HEK293 (cell line): ENCODE measurements around the gene TM4SF5.
A peak's percentile ranks its signal among the peaks of the same experiment; 100 is the strongest.

Source experiments
- CTCF ChIA-PET: fragments of 350-600 bp; formaldehyde crosslinking; extraction: SDS; loops from one replicate; lab custom pipeline; 2021; ENCODE audit warnings: antibody characterized with exemption; lab: Yijun Ruan, JAX
- POLR2A ChIA-PET: fragments of 300-600 bp; formaldehyde crosslinking; extraction: SDS; loops from one replicate; lab custom pipeline; 2020; ENCODE audit warnings: antibody characterized with exemption, inconsistent platforms; lab: Yijun Ruan, JAX
- H3K27ac ChIP-seq: fragments of 200-500 bp; sonication (Bioruptor generic); 2 replicates; pipeline ENCODE4 v1.5.1; 2014; ENCODE audit warnings: low read depth, low read length, control low read depth, inconsistent platforms; ENCODE audit errors: extremely low read depth
- H3K36me3 ChIP-seq, 2 experiments: fragments of 200-500 bp in 1 of 2; sonication (Bioruptor generic) in 1 of 2; 1 replicate in 1 of 2; 2 replicates in 1 of 2; pipeline ENCODE4 v1.5.1; 2014 to 2017; ENCODE audit warnings: inconsistent platforms in 2 of 2, low read length in 2 of 2; ENCODE audit not compliant: control insufficient read depth in 2 of 2, insufficient read depth in 1 of 2
- H3K4me1 ChIP-seq: fragments of 200-500 bp; sonication (Bioruptor generic); 2 replicates; pipeline ENCODE4 v1.5.1; 2014; ENCODE audit warnings: mild to moderate bottlenecking, low read length, inconsistent platforms; ENCODE audit not compliant: control insufficient read depth, insufficient read depth
- H3K4me3 ChIP-seq: 2 replicates; pipeline ENCODE4 v1.5.1; 2011; ENCODE audit warnings: low read depth, mild to moderate bottlenecking, control low read depth, low read length, moderate library complexity
- H3K9me3 ChIP-seq: fragments of 200-500 bp; sonication (Bioruptor generic); 2 replicates; pipeline ENCODE4 v1.5.1; 2014; ENCODE audit warnings: low read depth, low read length, inconsistent platforms; ENCODE audit not compliant: control insufficient read depth, insufficient read depth
- IKZF3 ChIP-seq: fragments of 450-650 bp; IDR thresholded peaks from 2 replicates; pipeline ENCODE4 v1.5.0; 2018; ENCODE audit warnings: missing biosample characterization, mild to moderate bottlenecking, missing genetic modification characterization, moderate library complexity
- SP3 ChIP-seq: fragments of 450-650 bp; formaldehyde crosslinking; IDR thresholded peaks from 2 replicates; pipeline ENCODE4 v1.5.1; 2016; ENCODE audit warnings: missing biosample characterization, missing genetic modification characterization
- TCF7L2 ChIP-seq: IDR thresholded peaks from 2 replicates; pipeline ENCODE4 v1.6.1; 2011; ENCODE audit warnings: low read depth, mild to moderate bottlenecking, inconsistent platforms, low read length, moderate library complexity, borderline replicate concordance
- TRIM28 ChIP-seq: IDR thresholded peaks from 2 replicates; pipeline ENCODE4 v1.6.1; 2011; ENCODE audit warnings: low read length, control low read depth, borderline replicate concordance
- ZBTB17 ChIP-seq: fragments of 450-650 bp; formaldehyde crosslinking; IDR thresholded peaks from 2 replicates; pipeline ENCODE4 v1.5.1; 2016; ENCODE audit warnings: missing biosample characterization, missing genetic modification characterization
- ZNF16 ChIP-seq: fragments of 450-650 bp; formaldehyde crosslinking; IDR thresholded peaks from 2 replicates; pipeline ENCODE4 v1.5.1; 2016; ENCODE audit warnings: low read depth, missing biosample characterization, missing genetic modification characterization
- ZNF175 ChIP-seq: fragments of 450-650 bp; formaldehyde crosslinking; IDR thresholded peaks from 2 replicates; pipeline ENCODE4 v1.5.1; 2016; ENCODE audit warnings: missing biosample characterization, missing genetic modification characterization
- ZNF2 ChIP-seq: fragments of 450-650 bp; formaldehyde crosslinking; IDR thresholded peaks from 2 replicates; pipeline ENCODE4 v1.5.1; 2016; ENCODE audit warnings: missing biosample characterization, missing genetic modification characterization
- ZNF223 ChIP-seq: fragments of 450-650 bp; formaldehyde crosslinking; IDR thresholded peaks from 2 replicates; pipeline ENCODE4 v1.5.1; 2016; ENCODE audit warnings: missing biosample characterization, missing genetic modification characterization
- ZNF311 ChIP-seq: fragments of 450-650 bp; formaldehyde crosslinking; IDR thresholded peaks from 2 replicates; pipeline ENCODE4 v1.5.1; 2017; ENCODE audit warnings: missing biosample characterization, missing genetic modification characterization, borderline replicate concordance
- ZNF354C ChIP-seq: fragments of 450-650 bp; formaldehyde crosslinking; IDR thresholded peaks from 2 replicates; pipeline ENCODE4 v1.5.1; 2016; ENCODE audit warnings: missing biosample characterization, missing genetic modification characterization, low read depth, borderline replicate concordance
- ZNF391 ChIP-seq: fragments of 450-650 bp; formaldehyde crosslinking; IDR thresholded peaks from 2 replicates; pipeline ENCODE4 v1.5.1; 2016; ENCODE audit warnings: low read depth, missing biosample characterization, missing genetic modification characterization, borderline replicate concordance
- ZNF571 ChIP-seq: fragments of 450-650 bp; formaldehyde crosslinking; IDR thresholded peaks from 2 replicates; pipeline ENCODE4 v1.5.0; 2017; ENCODE audit warnings: missing biosample characterization, missing genetic modification characterization
- ZNF596 ChIP-seq: fragments of 450-650 bp; IDR thresholded peaks from 2 replicates; pipeline ENCODE4 v1.5.0; 2018; ENCODE audit warnings: missing biosample characterization, mild to moderate bottlenecking, missing genetic modification characterization, moderate library complexity
- ZNF777 ChIP-seq: fragments of 450-650 bp; formaldehyde crosslinking; IDR thresholded peaks from 2 replicates; pipeline ENCODE4 v1.5.1; 2017; ENCODE audit warnings: missing biosample characterization, missing genetic modification characterization, borderline replicate concordance
- ZSCAN23 ChIP-seq: fragments of 450-650 bp; formaldehyde crosslinking; IDR thresholded peaks from 2 replicates; pipeline ENCODE4 v1.5.1; 2016; ENCODE audit warnings: missing biosample characterization, missing genetic modification characterization
- TF ChIP-seq, protein P1 (sequence below): fragments of 450-650 bp; formaldehyde crosslinking; IDR thresholded peaks from 2 replicates; pipeline ENCODE4 v1.5.1; 2017; ENCODE audit warnings: missing biosample characterization, missing genetic modification characterization
- TF ChIP-seq, protein P2 (sequence below): fragments of 450-650 bp; formaldehyde crosslinking; IDR thresholded peaks from 2 replicates; pipeline ENCODE4 v1.5.1; 2016; ENCODE audit warnings: missing biosample characterization, missing genetic modification characterization
- TF ChIP-seq, protein P3 (sequence below): fragments of 450-650 bp; formaldehyde crosslinking; IDR thresholded peaks from 2 replicates; pipeline ENCODE4 v1.5.1; 2016; ENCODE audit warnings: missing biosample characterization, missing genetic modification characterization
- TF ChIP-seq, protein P4 (sequence below): fragments of 450-650 bp; formaldehyde crosslinking; IDR thresholded peaks from 2 replicates; pipeline ENCODE4; 2016; ENCODE audit warnings: missing biosample characterization, missing genetic modification characterization

Gene TM4SF5

DNA sequence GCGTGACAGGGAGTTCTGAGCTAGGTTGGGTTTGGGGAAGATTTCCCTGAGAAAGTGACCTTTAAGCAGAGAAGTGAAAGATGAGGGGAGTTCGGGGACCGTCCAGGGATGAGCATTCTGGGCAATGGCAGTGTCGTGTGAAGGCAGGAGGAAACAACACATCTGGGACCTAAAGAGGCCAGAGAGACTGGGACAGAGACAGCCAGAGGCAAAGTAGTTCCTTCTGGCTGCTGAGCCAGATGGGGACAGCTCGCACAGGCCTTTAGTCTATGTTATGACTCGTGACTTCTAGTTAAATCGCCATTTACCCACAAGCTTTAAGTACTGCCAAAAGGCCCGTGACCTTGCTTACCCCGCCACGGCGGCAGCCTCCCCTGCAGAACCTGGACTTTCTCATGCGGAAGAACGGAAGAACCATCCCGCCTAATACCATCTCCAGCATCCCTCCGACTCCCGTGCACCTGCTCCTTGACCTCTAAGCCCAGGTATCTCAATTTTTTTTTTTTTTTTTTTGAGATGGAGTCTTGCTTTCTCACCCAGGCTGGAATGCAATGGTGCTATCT, 48.9 kb upstream of the TM4SF5 start (continued):
- TF ChIP-seq TRIM28 (no peak), ZNF311 (tag by site-specific recombination) (no peak), SP3 (tag by site-specific recombination) (no peak), ZNF16 (tag by site-specific recombination) (no peak), IKZF3 (tag by site-specific recombination) (no peak), ZNF391 (tag by site-specific recombination) (no peak), ZNF596 (tag by site-specific recombination) (no peak)
- TF ChIP-seq, protein P1, sequence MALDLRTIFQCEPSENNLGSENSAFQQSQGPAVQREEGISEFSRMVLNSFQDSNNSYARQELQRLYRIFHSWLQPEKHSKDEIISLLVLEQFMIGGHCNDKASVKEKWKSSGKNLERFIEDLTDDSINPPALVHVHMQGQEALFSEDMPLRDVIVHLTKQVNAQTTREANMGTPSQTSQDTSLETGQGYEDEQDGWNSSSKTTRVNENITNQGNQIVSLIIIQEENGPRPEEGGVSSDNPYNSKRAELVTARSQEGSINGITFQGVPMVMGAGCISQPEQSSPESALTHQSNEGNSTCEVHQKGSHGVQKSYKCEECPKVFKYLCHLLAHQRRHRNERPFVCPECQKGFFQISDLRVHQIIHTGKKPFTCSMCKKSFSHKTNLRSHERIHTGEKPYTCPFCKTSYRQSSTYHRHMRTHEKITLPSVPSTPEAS (tag by site-specific recombination): no peak
- TF ChIP-seq, protein P2, sequence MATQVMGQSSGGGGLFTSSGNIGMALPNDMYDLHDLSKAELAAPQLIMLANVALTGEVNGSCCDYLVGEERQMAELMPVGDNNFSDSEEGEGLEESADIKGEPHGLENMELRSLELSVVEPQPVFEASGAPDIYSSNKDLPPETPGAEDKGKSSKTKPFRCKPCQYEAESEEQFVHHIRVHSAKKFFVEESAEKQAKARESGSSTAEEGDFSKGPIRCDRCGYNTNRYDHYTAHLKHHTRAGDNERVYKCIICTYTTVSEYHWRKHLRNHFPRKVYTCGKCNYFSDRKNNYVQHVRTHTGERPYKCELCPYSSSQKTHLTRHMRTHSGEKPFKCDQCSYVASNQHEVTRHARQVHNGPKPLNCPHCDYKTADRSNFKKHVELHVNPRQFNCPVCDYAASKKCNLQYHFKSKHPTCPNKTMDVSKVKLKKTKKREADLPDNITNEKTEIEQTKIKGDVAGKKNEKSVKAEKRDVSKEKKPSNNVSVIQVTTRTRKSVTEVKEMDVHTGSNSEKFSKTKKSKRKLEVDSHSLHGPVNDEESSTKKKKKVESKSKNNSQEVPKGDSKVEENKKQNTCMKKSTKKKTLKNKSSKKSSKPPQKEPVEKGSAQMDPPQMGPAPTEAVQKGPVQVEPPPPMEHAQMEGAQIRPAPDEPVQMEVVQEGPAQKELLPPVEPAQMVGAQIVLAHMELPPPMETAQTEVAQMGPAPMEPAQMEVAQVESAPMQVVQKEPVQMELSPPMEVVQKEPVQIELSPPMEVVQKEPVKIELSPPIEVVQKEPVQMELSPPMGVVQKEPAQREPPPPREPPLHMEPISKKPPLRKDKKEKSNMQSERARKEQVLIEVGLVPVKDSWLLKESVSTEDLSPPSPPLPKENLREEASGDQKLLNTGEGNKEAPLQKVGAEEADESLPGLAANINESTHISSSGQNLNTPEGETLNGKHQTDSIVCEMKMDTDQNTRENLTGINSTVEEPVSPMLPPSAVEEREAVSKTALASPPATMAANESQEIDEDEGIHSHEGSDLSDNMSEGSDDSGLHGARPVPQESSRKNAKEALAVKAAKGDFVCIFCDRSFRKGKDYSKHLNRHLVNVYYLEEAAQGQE (tag by site-specific recombination): no peak

DNA sequence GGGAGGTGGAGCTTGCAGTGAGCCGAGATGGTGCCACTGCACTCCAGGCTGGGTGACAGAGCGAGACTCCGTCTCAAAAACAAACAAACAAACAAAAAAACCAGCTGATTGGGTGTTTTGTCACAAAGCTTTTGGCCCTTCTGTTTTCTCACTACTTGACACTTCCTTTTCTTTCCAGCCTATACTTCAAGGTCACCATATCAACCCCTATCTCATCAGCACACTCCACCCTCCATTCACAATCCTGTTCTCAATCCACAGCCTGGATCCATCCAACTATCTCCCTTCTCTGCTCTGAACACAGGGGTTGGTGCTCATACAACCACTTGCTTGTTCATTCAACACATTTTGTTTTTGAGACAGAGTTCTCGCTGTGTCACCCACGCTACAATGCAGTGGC, 47.0 kb upstream of the TM4SF5 start:
- H3K4me1 ChIP-seq: peaks cover 23% of the 10 kb centered on the region
- TF ChIP-seq, protein P3, sequence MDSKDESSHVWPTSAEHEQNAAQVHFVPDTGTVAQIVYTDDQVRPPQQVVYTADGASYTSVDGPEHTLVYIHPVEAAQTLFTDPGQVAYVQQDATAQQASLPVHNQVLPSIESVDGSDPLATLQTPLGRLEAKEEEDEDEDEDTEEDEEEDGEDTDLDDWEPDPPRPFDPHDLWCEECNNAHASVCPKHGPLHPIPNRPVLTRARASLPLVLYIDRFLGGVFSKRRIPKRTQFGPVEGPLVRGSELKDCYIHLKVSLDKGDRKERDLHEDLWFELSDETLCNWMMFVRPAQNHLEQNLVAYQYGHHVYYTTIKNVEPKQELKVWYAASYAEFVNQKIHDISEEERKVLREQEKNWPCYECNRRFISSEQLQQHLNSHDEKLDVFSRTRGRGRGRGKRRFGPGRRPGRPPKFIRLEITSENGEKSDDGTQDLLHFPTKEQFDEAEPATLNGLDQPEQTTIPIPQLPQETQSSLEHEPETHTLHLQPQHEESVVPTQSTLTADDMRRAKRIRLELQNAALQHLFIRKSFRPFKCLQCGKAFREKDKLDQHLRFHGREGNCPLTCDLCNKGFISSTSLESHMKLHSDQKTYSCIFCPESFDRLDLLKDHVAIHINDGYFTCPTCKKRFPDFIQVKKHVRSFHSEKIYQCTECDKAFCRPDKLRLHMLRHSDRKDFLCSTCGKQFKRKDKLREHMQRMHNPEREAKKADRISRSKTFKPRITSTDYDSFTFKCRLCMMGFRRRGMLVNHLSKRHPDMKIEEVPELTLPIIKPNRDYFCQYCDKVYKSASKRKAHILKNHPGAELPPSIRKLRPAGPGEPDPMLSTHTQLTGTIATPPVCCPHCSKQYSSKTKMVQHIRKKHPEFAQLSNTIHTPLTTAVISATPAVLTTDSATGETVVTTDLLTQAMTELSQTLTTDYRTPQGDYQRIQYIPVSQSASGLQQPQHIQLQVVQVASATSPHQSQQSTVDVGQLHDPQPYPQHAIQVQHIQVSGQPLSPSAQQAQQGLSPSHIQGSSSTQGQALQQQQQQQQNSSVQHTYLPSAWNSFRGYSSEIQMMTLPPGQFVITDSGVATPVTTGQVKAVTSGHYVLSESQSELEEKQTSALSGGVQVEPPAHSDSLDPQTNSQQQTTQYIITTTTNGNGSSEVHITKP: peak; percentile 65
- TF ChIP-seq ZNF571 (tag by site-specific recombination) (no peak), ZNF223 (tag by site-specific recombination) (no peak), ZNF175 (no peak), ZBTB17 (peak; percentile 97)
- H3K4me3 ChIP-seq: no peak overlapping the region
- no peaks in the 10 kb centered on the region for H3K9me3 ChIP-seq
- POLR2A ChIA-PET: no interaction called here
- no peak overlapping the region for H3K27ac ChIP-seq
- CTCF ChIA-PET: no interaction called here
- H3K36me3 ChIP-seq: peaks cover 0 to 11% of the 10 kb centered on the region in 2 experiments; a peak in 2 of 3 replicates

DNA sequence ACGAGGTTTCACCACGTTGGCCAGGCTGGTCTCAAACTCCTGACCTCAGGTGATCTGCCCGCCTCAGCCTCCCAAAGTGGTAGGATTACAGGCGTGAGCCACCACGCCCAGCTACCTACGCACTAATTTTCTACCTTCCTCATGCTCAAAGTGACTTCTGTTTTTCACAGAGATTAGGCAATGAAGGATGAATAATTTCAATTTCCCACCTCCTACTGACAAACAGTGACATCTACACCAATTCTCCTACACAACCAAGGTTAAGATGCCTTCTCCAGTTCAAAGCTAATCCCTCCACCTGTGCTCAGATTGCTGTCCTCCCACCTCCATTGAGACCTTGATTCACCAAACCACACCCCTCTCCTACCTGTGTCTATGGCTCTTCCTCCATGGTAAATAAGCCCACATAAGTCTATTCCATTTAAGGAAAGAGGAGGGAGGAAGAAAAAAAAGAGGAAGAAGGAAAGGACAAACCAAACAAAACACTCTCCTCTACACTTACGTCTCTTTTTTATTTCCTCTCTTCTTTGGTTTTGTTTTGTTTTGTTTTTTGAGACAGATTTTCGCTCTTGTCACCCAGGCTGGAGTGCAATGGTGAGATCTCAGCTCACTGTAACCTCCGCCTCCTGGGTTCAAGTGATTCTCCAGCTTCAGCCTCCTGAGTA, 45.9 kb upstream of the TM4SF5 start:
- Histone ChIP-seq H3K4me1 (peaks cover 13% of the 10 kb centered on the region), H3K4me3 (no peak overlapping the region), H3K36me3 (peaks cover 0 to 3% of the 10 kb centered on the region in 2 experiments; a peak in 2 of 3 replicates), H3K9me3 (no peaks in the 10 kb centered on the region), H3K27ac (no peak overlapping the region)
- CTCF ChIA-PET: interaction anchor here (0.6 kb wide), 1 partner anchor 33 kb away, joined by 4 read pairs; no protein-coding TSS in a partner anchor
- POLR2A ChIA-PET: no interaction called here
- no peak for TF ChIP-seq ZNF223 (tag by site-specific recombination)
- no peak for TF ChIP-seq ZNF777 (tag by site-specific recombination)
- TF ChIP-seq, protein P4, sequence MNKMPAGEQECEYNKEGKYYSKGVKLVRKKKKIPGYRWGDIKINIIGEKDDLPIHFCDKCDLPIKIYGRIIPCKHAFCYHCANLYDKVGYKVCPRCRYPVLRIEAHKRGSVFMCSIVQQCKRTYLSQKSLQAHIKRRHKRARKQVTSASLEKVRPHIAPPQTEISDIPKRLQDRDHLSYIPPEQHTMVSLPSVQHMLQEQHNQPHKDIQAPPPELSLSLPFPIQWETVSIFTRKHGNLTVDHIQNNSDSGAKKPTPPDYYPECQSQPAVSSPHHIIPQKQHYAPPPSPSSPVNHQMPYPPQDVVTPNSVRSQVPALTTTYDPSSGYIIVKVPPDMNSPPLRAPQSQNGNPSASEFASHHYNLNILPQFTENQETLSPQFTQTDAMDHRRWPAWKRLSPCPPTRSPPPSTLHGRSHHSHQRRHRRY (tag by site-specific recombination): no peak
- TF ChIP-seq ZNF2: no peak
- no peak for TF ChIP-seq ZNF354C
- TF ChIP-seq TCF7L2: no peak
- TF ChIP-seq ZSCAN23 (tag by site-specific recombination): no peak
